ENCODE results near the gene EFHD1. TPM values are rescaled to one million over a fixed set of nuclear protein-coding genes. Genes with fewer than 3 reads are reported as not detected.

The EFHD1 gene
- total and polyA plus RNA-seq, 10 donors = 13.6 to 96.2 (median 46.4) TPM

DNA sequence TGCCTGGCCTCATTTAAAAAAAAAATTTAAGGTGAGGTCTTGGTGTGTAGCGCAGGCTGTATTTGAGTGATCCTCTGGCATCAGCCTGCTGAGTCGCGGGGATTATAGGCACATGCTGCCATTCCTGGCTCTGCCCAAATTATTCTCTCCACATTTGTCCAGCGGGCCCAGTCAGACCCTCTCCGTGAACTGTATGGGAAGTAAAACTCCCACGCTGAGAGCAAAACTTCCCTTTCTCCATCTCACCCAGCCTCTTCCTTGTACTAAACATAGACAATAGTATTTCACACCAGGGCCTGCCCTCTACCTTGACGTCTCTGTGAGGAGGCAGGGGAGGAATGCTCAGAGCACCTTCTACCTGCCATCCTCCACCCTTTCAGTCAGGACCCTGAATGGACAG lies 45.9 kb upstream of the EFHD1 start:
- no peak overlapping the region for H3K27ac ChIP-seq
- no peak for DNase-seq
- peaks cover 0 to 5% (median 0%) of the 10 kb centered on the region in 8 donors for H3K9me3 ChIP-seq
- H3K36me3 ChIP-seq = peaks cover 0 to 25% (median 8%) of the 10 kb centered on the region in 6 donors
- no peaks in the 10 kb centered on the region for H3K4me1 ChIP-seq
- H3K27me3 ChIP-seq (replicated peaks in 1 of 7) = no peaks in the 10 kb centered on the region
- H3K4me3 ChIP-seq = no peak overlapping the region
- intact Hi-C loops (cut with DNase I; ENCODE audit: low total_unique reads) = no loop called here
- WGBS, 5 donors = 66 to 81% (median 70%) methylated on average over 7 of the region's 7 CpGs
- TF ChIP-seq POLR2A (IDR thresholded peaks at IDR 0.05) = no peak
- no peak for TF ChIP-seq POLR2AphosphoS5 (IDR thresholded peaks at IDR 0.05)
- TF ChIP-seq, protein P1, sequence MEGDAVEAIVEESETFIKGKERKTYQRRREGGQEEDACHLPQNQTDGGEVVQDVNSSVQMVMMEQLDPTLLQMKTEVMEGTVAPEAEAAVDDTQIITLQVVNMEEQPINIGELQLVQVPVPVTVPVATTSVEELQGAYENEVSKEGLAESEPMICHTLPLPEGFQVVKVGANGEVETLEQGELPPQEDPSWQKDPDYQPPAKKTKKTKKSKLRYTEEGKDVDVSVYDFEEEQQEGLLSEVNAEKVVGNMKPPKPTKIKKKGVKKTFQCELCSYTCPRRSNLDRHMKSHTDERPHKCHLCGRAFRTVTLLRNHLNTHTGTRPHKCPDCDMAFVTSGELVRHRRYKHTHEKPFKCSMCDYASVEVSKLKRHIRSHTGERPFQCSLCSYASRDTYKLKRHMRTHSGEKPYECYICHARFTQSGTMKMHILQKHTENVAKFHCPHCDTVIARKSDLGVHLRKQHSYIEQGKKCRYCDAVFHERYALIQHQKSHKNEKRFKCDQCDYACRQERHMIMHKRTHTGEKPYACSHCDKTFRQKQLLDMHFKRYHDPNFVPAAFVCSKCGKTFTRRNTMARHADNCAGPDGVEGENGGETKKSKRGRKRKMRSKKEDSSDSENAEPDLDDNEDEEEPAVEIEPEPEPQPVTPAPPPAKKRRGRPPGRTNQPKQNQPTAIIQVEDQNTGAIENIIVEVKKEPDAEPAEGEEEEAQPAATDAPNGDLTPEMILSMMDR (IDR thresholded peaks at IDR 0.05 in 8 of 11, conservative IDR thresholded peaks at IDR 0.05 in 3 of 11) = no peak

DNA sequence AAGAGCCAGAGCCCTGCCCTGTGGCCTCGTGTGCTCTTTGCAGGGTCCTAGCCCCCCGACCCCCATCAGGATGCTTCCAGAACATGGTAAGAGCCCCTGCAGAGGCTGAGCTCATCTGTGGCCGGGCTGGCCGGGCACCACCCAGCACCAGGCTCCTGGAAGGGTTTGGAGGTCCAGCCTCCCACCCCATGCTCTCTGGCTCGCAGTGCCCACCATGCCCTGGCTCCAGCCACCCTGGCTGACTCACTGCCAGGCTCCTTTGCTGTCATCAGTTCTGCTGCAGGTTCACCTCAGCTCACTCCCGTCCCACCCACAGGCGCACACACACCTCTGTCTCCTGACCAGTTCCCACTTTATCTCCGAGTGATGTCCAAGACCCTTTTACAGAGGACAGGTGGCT lies 45.4 kb upstream of the EFHD1 start:
- Histone ChIP-seq H3K4me1 (no peaks in the 10 kb centered on the region), H3K27me3 (replicated peaks in 1 of 7) (no peaks in the 10 kb centered on the region), H3K36me3 (peaks cover 0 to 20% (median 7%) of the 10 kb centered on the region in 6 donors), H3K4me3 (no peak overlapping the region), H3K9me3 (peaks cover 0 to 5% (median 0%) of the 10 kb centered on the region in 8 donors), H3K27ac (no peak overlapping the region)
- intact Hi-C loops (cut with DNase I; ENCODE audit: low total_unique reads) = no loop called here
- 70 to 97% (median 89%) methylated on average over 6 to 8 of the region's 8 CpGs for WGBS, 5 donors
- no peak for DNase-seq
- no peak for TF ChIP-seq POLR2A (IDR thresholded peaks at IDR 0.05)
- no peak for TF ChIP-seq POLR2AphosphoS5 (IDR thresholded peaks at IDR 0.05)
- TF ChIP-seq, protein P1 (IDR thresholded peaks at IDR 0.05 in 8 of 11, conservative IDR thresholded peaks at IDR 0.05 in 3 of 11) = no peak

DNA sequence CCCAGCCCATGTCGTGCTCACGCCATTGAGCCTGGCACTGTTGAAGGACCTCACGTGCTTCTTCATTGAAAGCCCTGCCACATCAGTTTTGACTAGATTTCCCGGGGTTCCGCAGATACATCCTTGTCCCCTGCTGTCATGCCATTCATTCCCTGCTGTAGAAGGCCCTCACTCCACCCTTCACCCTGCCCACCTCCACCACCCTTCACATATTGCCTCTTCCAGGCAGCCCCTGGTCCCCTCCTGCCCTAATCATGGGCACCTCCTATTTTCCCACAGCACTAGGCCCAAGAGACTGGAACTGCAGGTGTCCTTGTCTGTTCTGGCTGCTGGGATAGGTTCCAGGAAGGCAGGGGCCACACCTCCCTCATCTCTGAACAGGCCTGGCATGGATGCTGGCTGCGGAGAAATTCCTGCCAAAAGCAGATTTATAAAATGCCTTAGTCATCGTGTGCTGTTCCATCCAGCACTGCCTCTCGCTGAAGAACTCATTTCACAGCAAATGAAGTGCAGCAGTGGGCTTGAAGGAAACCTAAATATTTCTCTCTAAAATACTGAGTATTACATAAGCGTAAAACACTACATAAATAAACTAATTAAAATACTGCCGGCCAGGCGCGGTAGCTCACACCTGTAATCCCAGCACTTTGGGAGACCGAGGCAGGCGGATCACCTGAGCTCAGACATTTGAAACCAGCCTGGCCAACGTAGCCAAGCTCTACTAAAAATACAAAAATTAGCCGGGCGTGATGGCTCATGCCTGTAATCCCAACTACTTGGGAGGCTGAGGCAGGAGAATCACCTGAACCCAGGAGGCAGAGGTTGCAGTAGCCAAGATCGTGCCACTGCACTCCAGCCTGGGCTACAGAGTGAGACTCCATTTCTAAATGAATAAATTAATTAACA lies 44.5 kb upstream of the EFHD1 start:
- Histone ChIP-seq H3K27me3 (replicated peaks in 1 of 7) (no peaks in the 10 kb centered on the region), H3K36me3 (peaks cover 0 to 11% (median 4%) of the 10 kb centered on the region in 6 donors), H3K9me3 (peaks cover 0 to 3% (median 0%) of the 10 kb centered on the region in 8 donors), H3K4me1 (no peaks in the 10 kb centered on the region), H3K4me3 (no peak overlapping the region), H3K27ac (no peak overlapping the region)
- no peak for DNase-seq
- TF ChIP-seq, protein P1 (IDR thresholded peaks at IDR 0.05 in 8 of 11, conservative IDR thresholded peaks at IDR 0.05 in 3 of 11) = no peak
- no peak for TF ChIP-seq POLR2AphosphoS5 (IDR thresholded peaks at IDR 0.05)
- no peak for TF ChIP-seq POLR2A (IDR thresholded peaks at IDR 0.05)
- WGBS, 5 donors = 85 to 92% (median 89%) methylated on average over 18 of the region's 18 CpGs
- intact Hi-C loops (cut with DNase I; ENCODE audit: low total_unique reads) = no loop called here

DNA sequence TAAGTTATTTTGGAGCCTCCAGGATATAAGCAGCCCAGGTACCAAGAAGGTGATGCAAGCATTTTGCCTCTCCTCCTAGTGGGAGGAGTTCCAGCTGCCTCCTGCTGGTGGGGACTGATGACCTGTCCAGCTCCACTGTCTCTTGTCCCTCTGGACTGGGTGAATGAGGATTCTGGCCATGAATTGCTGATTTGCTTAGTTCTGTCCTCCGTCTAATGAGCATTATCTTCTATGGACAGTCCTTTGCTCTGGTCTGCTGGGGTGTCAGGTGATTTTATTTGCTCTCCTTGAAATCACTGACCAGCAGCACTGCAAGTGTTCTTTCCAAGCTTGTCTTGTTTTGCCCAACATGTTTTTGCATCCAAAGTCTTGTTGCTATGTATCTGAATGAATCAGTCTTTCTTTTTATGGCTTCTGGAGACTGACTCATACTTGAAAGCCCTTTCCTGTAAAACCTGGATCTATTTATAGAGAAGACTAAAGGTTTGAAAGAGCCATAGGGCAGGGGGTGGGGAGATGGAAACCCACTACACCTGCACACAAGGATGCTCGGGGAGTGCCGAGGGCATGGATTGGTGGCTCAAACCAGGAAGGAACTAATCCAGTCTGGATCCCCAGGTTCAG lies 40.5 kb upstream of the EFHD1 start:
- intact Hi-C loops (cut with DNase I; ENCODE audit: low total_unique reads) = no loop called here
- Histone ChIP-seq H3K27ac (no peak overlapping the region), H3K4me1 (no peaks in the 10 kb centered on the region), H3K9me3 (peaks cover 0 to 3% (median 0%) of the 10 kb centered on the region in 8 donors), H3K4me3 (no peak overlapping the region), H3K36me3 (no peaks in the 10 kb centered on the region), H3K27me3 (replicated peaks in 1 of 7) (no peaks in the 10 kb centered on the region)
- WGBS, 5 donors = 88 to 95% (median 91%) methylated on average over 3 of the region's 3 CpGs
- DNase-seq = no peak
- TF ChIP-seq POLR2AphosphoS5 (IDR thresholded peaks at IDR 0.05) (no peak), POLR2A (IDR thresholded peaks at IDR 0.05) (no peak)
- TF ChIP-seq, protein P1 (IDR thresholded peaks at IDR 0.05 in 8 of 11, conservative IDR thresholded peaks at IDR 0.05 in 3 of 11) = no peak
